GM23248 (cell line): ENCODE measurements around the gene VPS8. TPM values are rescaled to one million over a fixed set of nuclear protein-coding genes. Genes with fewer than 3 reads are reported as not detected.

Experiments
- DNase-seq: peaks from one replicate; pipeline ENCODE4 v3.0.0-alpha.2; 2015
- H2AFZ ChIP-seq: fragments of 200-600 bp; sonication (generic); 2 replicates; pipeline ENCODE4 v1.6.1; 2016; ENCODE audit warnings: antibody characterized with exemption
- H3F3A ChIP-seq: fragments of 200-600 bp; sonication (generic); 2 replicates; pipeline ENCODE4 v1.6.1; 2016; ENCODE audit warnings: mild to moderate bottlenecking, antibody characterized with exemption, mixed run types; ENCODE audit not compliant: insufficient read depth
- H3K27ac ChIP-seq: fragments of 200-600 bp; sonication (generic); 2 replicates; pipeline ENCODE4 v1.5.1; 2016; ENCODE audit warnings: mild to moderate bottlenecking
- H3K27me3 ChIP-seq: fragments of 200-600 bp; sonication (generic); replicated peaks from 2 replicates; pipeline ENCODE4 v1.6.1; 2016; ENCODE audit warnings: mild to moderate bottlenecking; ENCODE audit not compliant: insufficient read depth
- H3K36me3 ChIP-seq: fragments of 200-600 bp; sonication (generic); 2 replicates; pipeline ENCODE4 v1.6.1; 2016; ENCODE audit warnings: low read depth, mild to moderate bottlenecking
- H3K4me1 ChIP-seq: fragments of 200-600 bp; sonication (generic); 2 replicates; pipeline ENCODE4 v1.6.1; 2016; ENCODE audit warnings: mild to moderate bottlenecking; ENCODE audit not compliant: insufficient read depth
- H3K4me2 ChIP-seq: fragments of 200-600 bp; sonication (generic); one replicate; pipeline ENCODE4 v1.6.1; 2016; ENCODE audit warnings: mild to moderate bottlenecking; ENCODE audit not compliant: unreplicated experiment
- H3K4me3 ChIP-seq: fragments of 200-600 bp; sonication (generic); 2 replicates; pipeline ENCODE4 v1.5.1; 2016; ENCODE audit warnings: mild to moderate bottlenecking
- H3K79me2 ChIP-seq: fragments of 200-600 bp; sonication (generic); 2 replicates; pipeline ENCODE4 v1.6.1; 2016; ENCODE audit warnings: mild to moderate bottlenecking; ENCODE audit not compliant: insufficient read depth
- H3K9ac ChIP-seq: fragments of 200-600 bp; sonication (generic); 2 replicates; pipeline ENCODE4 v1.6.1; 2016; ENCODE audit warnings: mild to moderate bottlenecking
- H3K9me2 ChIP-seq: fragments of 200-600 bp; sonication (generic); 2 replicates; pipeline ENCODE4 v1.6.1; 2016; ENCODE audit warnings: mixed run types, mild to moderate bottlenecking, moderate library complexity; ENCODE audit not compliant: insufficient read depth
- H3K9me3 ChIP-seq: fragments of 200-600 bp; sonication (generic); one replicate; pipeline ENCODE4 v1.6.1; 2017; ENCODE audit warnings: low read depth
- H4K20me1 ChIP-seq: fragments of 200-600 bp; sonication (generic); 2 replicates; pipeline ENCODE4 v1.6.0; 2016; ENCODE audit not compliant: insufficient read depth
- EZH2 ChIP-seq: fragments of 200-600 bp; sonication (generic); IDR thresholded peaks from 2 replicates; pipeline ENCODE4 v1.6.1; 2018; ENCODE audit warnings: antibody characterized with exemption, mild to moderate bottlenecking; ENCODE audit not compliant: insufficient read depth, poor library complexity, severe bottlenecking
- EZH2phosphoT487 ChIP-seq: fragments of 200-600 bp; sonication (generic); IDR thresholded peaks from 2 replicates; pipeline ENCODE4 v1.6.1; 2018; ENCODE audit warnings: antibody characterized with exemption, moderate library complexity, mild to moderate bottlenecking, low read depth; ENCODE audit not compliant: insufficient read depth
- WGBS, 2 experiments: methylation state at CpG; one replicate each; pipeline ENCODE4 v1.1.6; 2015 to 2017; ENCODE audit warnings: low lambda C conversion rate in 2 of 2, low coverage in 1 of 2; ENCODE audit errors: missing lambda C conversion rate in 2 of 2; 5-methylcytosine and 5-hydroxymethylcytosine counted together
- in situ Hi-C: fragments of 300-500 bp; cut with MboI; formaldehyde crosslinking; loops from 2 replicates; pipeline ENCODE4 v1.15.0; 2020
- polyA plus RNA-seq: library from polyadenylated mRNA; unstranded; fragments of >200 nt; fragmentation: Nextera tagmentation; extraction: Ambion mirVana; gene quantifications from 2 replicates; pipeline ENCODE4 v1.2.1, GENCODE V29; 2016
- total RNA-seq: library from RNA; depleted of rRNA; stranded (reverse); fragments of >200 nt; shearing (Covaris generic); gene quantifications from 2 replicates; pipeline ENCODE4 v1.2.3, GENCODE V29; 2014

Gene VPS8
- total and polyA plus RNA-seq, 2 experiments from 2014 or later, result 17.8 to 45.5 TPM

DNA sequence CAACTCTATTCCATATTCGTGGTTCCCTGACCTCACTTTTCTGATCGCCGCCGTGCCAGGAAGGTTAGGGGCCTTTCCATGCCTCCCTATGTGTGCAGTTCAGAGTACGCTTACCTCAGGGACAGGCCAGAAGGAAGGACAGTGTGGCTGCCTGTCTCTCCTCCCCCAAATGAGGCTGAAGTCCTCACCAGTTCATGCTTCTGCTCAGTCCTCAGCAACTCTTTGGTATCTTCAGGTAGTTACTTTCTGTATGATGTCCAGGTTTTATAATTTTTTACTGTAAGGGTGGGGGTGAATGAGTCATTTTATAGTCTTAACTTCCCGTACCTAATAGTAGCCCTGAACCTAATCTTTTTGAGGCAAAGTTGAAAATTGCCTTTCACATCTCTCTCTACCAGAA is 98.7 kb downstream of the VPS8 start:
- 92 to 94% methylated on average over 6 of the region's 6 CpGs for WGBS, 2 experiments
- Histone ChIP-seq H3K9ac (no peak overlapping the region), H3K4me1 (no peaks in the 10 kb centered on the region), H3K9me2 (no peaks in the 10 kb centered on the region; the same call in 1 of the 2 replicates), H3F3A (no peaks in the 10 kb centered on the region), H3K27me3 (no peaks in the 10 kb centered on the region), H4K20me1 (no peaks in the 10 kb centered on the region), H2AFZ (no peak overlapping the region), H3K79me2 (no peaks in the 10 kb centered on the region), H3K4me3 (no peak overlapping the region), H3K27ac (no peak overlapping the region), H3K4me2 (no peak overlapping the region), H3K36me3 (no peaks in the 10 kb centered on the region), H3K9me3 (no peaks in the 10 kb centered on the region)
- DNase-seq, result no peak
- TF ChIP-seq EZH2phosphoT487 (no peak), EZH2 (no peak)
- in situ Hi-C loops, result no loop called here

DNA sequence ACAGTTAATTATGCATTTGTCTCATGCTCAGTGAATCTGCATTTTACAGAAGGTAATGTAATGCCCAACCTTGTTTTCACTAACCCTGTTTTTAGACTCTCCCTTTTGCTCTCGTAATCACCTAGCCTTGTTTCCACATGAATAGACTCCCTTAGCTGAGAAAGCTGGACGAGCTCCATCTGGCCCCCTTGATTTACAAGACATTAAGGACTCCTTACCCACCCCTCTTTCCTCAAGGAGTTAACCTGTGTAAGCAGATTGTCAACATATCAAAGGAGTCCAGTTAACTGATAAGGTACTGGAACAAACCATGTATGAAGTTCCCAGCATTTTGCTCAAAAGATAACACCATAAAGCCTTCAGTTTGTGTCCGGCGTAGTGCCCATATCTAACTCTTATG is 99.6 kb downstream of the VPS8 start:
- 66 to 68% methylated on average over 4 of the region's 4 CpGs for WGBS, 2 experiments
- in situ Hi-C loops, result no loop called here
- no peaks in the 10 kb centered on the region; the same call in 1 of the 2 replicates for H3K9me2 ChIP-seq

DNA sequence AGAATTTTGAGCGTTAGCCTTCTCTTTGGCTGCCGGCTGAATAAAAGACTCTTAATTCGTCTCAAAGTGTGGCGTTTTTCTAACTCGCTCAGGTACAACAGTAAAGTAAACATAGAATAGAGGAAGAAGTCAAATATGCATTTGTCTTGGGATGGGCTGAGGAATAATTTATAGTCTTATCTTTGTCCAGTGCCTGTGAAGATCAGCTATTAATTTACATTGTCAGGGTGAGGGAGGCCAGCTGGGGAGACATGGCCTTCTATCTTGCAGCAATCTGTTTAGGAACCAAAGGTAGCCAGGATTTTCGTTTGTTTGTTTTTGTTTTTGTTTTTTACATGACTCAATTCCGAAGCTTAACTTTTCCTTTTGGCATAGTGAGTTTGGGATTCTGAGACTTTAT is 100.2 kb downstream of the VPS8 start:
- no peak overlapping the region for H3K9ac ChIP-seq
- no peak overlapping the region for H3K4me2 ChIP-seq
- H3K27me3 ChIP-seq, result no peaks in the 10 kb centered on the region
- no peaks in the 10 kb centered on the region for H3K79me2 ChIP-seq
- H3K4me1 ChIP-seq, result no peaks in the 10 kb centered on the region
- WGBS, 2 experiments, result 86 to 92% methylated on average over 7 of the region's 7 CpGs
- no peaks in the 10 kb centered on the region for H3K9me3 ChIP-seq
- in situ Hi-C loops, result no loop called here
- H3K27ac ChIP-seq, result no peak overlapping the region
- no peaks in the 10 kb centered on the region for H4K20me1 ChIP-seq
- no peaks in the 10 kb centered on the region; the same call in 1 of the 2 replicates for H3K9me2 ChIP-seq
- TF ChIP-seq EZH2phosphoT487 (no peak), EZH2 (no peak)
- H2AFZ ChIP-seq, result no peak overlapping the region
- H3F3A ChIP-seq, result no peaks in the 10 kb centered on the region
- no peak for DNase-seq
- no peaks in the 10 kb centered on the region for H3K36me3 ChIP-seq
- no peak overlapping the region for H3K4me3 ChIP-seq

More for the DNA sequence above, 99.6 kb downstream of the VPS8 start:
- Histone ChIP-seq H3K4me2 (no peak overlapping the region), H3K79me2 (no peaks in the 10 kb centered on the region), H3K4me1 (no peaks in the 10 kb centered on the region), H3F3A (no peaks in the 10 kb centered on the region), H3K9me3 (no peaks in the 10 kb centered on the region), H4K20me1 (no peaks in the 10 kb centered on the region), H2AFZ (no peak overlapping the region), H3K27ac (no peak overlapping the region), H3K27me3 (no peaks in the 10 kb centered on the region), H3K36me3 (no peaks in the 10 kb centered on the region), H3K4me3 (no peak overlapping the region), H3K9ac (no peak overlapping the region)
- TF ChIP-seq EZH2phosphoT487, result no peak
- TF ChIP-seq EZH2, result no peak
- no peak for DNase-seq

DNA sequence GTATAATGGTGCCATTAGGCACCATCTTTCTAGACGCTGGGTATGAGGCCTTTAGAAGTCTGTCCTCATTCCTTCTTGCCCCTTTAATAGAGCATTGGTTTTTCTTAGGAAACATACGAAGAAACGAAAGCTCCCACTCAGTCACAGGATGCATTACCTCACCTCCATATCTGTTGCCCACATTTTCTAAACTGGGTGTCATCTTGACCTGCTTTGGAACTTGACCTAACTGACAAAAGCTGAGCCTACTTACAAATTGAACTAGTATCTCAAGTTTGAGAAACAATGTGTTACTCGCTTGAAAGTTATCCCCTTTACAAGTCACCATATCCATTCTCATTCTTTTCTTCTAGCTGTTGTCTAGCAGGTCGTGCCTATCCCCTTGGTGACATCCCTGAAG is 102.7 kb downstream of the VPS8 start:
- TF ChIP-seq EZH2phosphoT487 (no peak), EZH2 (no peak)
- DNase-seq, result no peak
- no peak overlapping the region for H3K4me2 ChIP-seq
- WGBS, 2 experiments, result 93 to 98% methylated on average over 5 of the region's 5 CpGs
- no peaks in the 10 kb centered on the region for H3K9me3 ChIP-seq
- no peaks in the 10 kb centered on the region for H4K20me1 ChIP-seq
- no peak overlapping the region for H3K4me3 ChIP-seq
- in situ Hi-C loops, result no loop called here
- no peak overlapping the region for H3K9ac ChIP-seq
- H3F3A ChIP-seq, result no peaks in the 10 kb centered on the region
- H3K27me3 ChIP-seq, result no peaks in the 10 kb centered on the region
- H3K36me3 ChIP-seq, result no peaks in the 10 kb centered on the region; the same call in 1 of the 2 replicates
- no peaks in the 10 kb centered on the region; the same call in 1 of the 2 replicates for H3K9me2 ChIP-seq
- no peak overlapping the region for H2AFZ ChIP-seq
- H3K4me1 ChIP-seq, result no peaks in the 10 kb centered on the region
- no peak overlapping the region for H3K27ac ChIP-seq
- no peaks in the 10 kb centered on the region for H3K79me2 ChIP-seq

DNA sequence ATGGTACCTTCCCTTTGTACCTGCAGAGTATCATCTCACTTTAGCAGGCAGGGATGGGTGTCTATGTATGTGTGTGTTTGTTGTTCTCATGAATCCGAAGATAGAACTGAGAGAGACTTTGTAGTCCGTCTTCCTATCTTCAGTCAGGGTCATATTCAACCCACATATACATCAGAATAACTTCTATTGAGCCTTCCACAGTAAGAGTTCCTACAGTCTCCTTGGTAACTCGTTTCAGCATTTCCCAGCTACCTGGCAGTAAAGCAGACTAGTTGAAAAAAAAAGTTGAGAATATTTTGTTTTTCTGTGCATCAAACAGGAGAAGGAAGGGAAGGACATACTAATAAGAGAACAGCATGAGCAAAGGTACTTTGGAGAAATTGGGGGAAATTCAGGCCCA is 106.8 kb downstream of the VPS8 start:
- Histone ChIP-seq H3K36me3 (no peaks in the 10 kb centered on the region; the same call in none of the 2 replicates), H3K9me2 (no peaks in the 10 kb centered on the region; the same call in 1 of the 2 replicates), H3K4me2 (no peak overlapping the region), H2AFZ (no peak overlapping the region), H3K4me1 (no peaks in the 10 kb centered on the region), H3K9me3 (no peaks in the 10 kb centered on the region), H3K27me3 (no peaks in the 10 kb centered on the region), H3K4me3 (no peak overlapping the region), H4K20me1 (no peaks in the 10 kb centered on the region), H3K79me2 (no peaks in the 10 kb centered on the region), H3K27ac (no peak overlapping the region), H3F3A (no peaks in the 10 kb centered on the region), H3K9ac (no peak overlapping the region)
- DNase-seq, result no peak
- WGBS, 2 experiments, result 92 to 94% methylated on average over 3 of the region's 3 CpGs
- TF ChIP-seq EZH2phosphoT487 (no peak), EZH2 (no peak)
- in situ Hi-C loops, result no loop called here
